Skin epidermis (tissue), 12 donors: ENCODE data around the gene ACAD11.
A peak's percentile ranks its signal among the peaks of the same experiment; 100 is the strongest.
"Not testable (repeated sequence)": the region's sequence is repeated elsewhere in the genome, so short reads cannot be mapped to it uniquely, and the experiment has no call there.

ENCODE experiments used
- H3K27ac ChIP-seq, 21 experiments: fragments of 200-600 bp; sonication (generic) in 11 of 21; one replicate each; pipeline ENCODE4 v1.5.0; 2020; ENCODE audit warnings: mild to moderate bottlenecking in 3 of 21, inconsistent platforms in 2 of 21, moderate library complexity in 2 of 21
- H3K4me3 ChIP-seq, 7 experiments: fragments of 200-600 bp; sonication (generic) in 2 of 7; one replicate each; pipeline ENCODE4 v1.5.0; 2020; ENCODE audit warnings: inconsistent platforms in 2 of 7, mild to moderate bottlenecking in 2 of 7, moderate library complexity in 1 of 7

ACAD11 gene

DNA sequence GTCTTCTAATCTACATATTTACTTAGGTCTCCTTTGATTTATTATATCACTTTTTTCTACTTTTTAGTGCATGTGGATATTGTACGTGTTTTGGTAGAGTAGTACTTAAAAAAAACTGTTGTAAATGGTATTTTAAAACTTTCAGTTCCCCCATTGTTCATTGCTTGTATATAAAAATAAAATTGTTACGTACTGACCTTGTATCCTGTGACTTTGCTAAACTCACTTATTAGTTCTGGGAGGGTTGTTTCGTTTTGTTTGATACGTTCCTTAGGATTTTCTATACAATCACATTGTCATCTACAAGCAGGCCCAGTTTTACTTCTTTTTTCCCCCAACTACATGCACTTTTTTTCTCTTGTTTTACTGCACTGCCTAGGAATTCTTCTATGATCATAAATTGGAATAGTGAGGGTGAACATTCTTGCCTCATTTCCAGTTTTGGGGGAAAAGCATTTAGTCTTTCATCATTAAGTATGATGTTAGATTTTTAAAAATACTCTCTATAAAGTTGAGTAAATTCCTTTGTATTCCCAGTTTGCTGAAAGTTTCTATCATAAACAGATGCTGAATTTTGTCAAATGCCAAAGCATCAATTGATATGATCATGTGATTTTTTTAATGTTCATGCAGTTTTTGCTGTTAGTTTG lies 96.1 kb downstream of the ACAD11 start:
- Histone ChIP-seq H3K4me3 (no peak overlapping the region), H3K27ac (peak overlapping the region in 3 of 21 experiments; percentile 7 to 57 (median 48))

DNA sequence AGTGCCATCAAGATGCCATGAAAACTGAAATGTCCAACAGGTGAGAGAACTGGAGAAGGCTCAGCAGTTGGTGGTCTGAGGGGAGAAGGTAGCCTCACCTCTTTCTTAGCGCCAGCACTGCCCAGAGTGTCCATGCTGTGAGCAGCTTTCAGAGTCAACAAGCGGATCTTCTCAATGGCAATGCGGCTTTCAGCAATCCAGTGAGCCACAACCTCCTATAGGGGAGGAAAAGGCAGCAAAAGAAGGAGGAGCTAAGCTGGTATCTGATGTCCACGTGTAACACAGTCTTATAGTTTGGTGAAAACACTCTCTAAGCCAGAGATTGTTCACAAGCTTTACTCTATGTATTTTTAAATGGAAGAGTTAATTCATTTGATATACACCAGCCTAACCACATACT lies 98.6 kb downstream of the ACAD11 start:
- no peak overlapping the region for H3K4me3 ChIP-seq
- H3K27ac ChIP-seq = no peak overlapping the region

DNA sequence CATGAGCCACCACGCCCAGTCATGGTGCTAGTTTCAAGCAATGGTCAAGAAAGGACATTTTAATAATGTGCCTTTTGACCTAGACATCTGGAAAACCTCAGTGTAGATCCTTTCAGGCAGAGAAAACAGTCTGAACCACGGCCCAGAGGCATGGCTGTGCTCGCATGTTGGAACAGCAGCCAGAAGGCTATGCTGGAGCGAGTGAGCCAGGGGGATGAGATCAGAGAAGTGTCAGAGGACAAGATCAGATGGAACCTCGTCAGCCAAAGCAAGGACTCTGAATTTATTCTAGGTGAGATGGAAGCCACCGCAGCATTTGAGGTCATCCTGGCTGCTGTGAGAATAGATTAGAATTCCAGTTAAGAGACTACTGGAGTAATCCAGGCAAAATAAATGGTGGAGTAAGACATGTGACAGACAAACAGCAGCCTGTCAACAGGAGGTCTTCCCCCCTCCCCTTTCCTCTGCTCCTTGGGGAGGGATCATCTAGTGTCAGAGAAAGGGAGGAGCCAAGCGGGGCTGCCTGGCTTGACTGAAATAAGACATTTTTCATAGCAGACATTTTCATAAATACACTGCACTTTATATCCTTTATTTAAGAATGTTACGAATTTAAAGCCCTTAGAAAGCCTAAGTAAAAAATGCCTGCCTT lies 103.0 kb downstream of the ACAD11 start:
- Histone ChIP-seq H3K27ac (peak overlapping the region in 6 of 21 experiments; percentile 17 to 55 (median 31)), H3K4me3 (no peak overlapping the region)

GRCh38 chr3:132556036-132556386 lies 103.6 kb downstream of the ACAD11 start:
- not testable (repeated sequence) for H3K4me3 ChIP-seq
- H3K27ac ChIP-seq = peak overlapping the region in 5 of 21 experiments; percentile 2 to 55 (median 26)

- Histone ChIP-seq H3K4me3 (no peak overlapping the region), H3K27ac (peak overlapping the region in 4 of 21 experiments; percentile 2 to 55 (median 26))
Measured at GRCh38 chr3:132555306-132556035, 104.1 kb downstream of the ACAD11 start.

- no peak overlapping the region for H3K4me3 ChIP-seq
- H3K27ac ChIP-seq = no peak overlapping the region
Measured at GRCh38 chr3:132554437-132554836, 105.2 kb downstream of the ACAD11 start.

- Histone ChIP-seq H3K4me3 (no peak overlapping the region), H3K27ac (no peak overlapping the region)
Measured at GRCh38 chr3:132553826-132554225, 105.8 kb downstream of the ACAD11 start.

DNA sequence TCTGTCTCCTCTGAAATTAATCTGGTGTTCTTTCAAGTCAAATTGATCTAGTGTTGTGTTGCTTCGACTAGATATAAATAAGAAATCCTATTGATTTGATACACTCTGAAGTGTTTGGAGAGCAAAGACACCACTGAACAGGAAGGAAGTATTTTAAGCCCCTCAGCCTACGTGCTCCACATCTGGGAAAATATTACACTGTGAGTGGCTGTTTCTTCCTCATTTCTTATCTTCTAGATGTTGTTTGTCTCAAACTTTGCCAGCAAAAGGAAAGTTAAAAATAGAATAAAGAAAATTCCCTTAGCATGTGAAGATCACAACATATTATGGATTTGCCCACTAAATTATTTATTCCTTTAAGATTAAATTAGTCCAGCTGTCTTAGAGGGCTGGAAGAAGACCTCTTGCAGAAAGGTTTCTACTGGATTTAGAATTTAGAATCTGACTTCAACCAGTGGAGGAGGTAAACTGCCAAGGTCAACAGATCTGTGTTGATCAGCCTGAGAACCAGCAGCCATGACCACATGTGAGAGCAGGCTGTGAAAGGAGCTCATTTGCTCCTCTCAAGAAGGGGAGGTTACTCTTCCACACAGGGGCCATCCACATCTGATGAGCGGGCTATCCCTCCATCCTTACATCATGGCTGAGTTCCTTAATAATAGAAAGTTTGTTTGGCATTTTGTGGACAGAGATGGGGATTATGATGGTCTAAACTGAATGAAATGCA lies 108.9 kb downstream of the ACAD11 start:
- peak overlapping the region in 7 of 21 experiments; percentile 30 to 66 (median 52) for H3K27ac ChIP-seq

GRCh38 chr3:132549890-132550578 lies 109.6 kb downstream of the ACAD11 start:
- Histone ChIP-seq H3K4me3 (no peak overlapping the region), H3K27ac (peak overlapping the region in 7 of 21 experiments; percentile 30 to 66 (median 52))

More for the DNA sequence above, 108.9 kb downstream of the ACAD11 start:
- no peak overlapping the region for H3K4me3 ChIP-seq

- H3K27ac ChIP-seq = peak overlapping the region in 3 of 21 experiments; percentile 51 to 66 (median 62)
- no peak overlapping the region for H3K4me3 ChIP-seq
Measured at GRCh38 chr3:132549169-132549568, 110.4 kb downstream of the ACAD11 start.

DNA sequence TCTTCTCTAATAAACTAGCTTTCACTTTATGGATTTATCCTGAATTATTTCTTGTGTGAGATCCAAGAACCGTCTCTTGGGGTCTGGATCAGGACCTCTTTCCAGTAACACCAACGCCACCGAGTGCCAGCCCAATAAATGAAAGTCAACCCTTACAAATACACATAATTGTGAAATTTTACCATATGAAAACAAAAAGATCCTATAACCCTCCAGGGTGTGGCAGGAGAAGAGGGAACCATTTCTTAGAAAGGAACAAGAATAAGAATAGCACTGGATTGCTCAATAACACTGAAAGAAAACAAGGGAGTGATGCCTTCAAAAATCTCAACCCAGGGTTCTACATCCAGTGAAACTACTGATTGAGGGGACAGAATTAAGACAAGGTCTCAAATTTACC lies 114.1 kb downstream of the ACAD11 start:
- Histone ChIP-seq H3K4me3 (no peak overlapping the region), H3K27ac (peak overlapping the region in 1 of 21 experiments; percentile 20)

GRCh38 chr3:132544130-132544529 lies 115.5 kb downstream of the ACAD11 start:
- Histone ChIP-seq H3K4me3 (no peak overlapping the region), H3K27ac (peak overlapping the region in 3 of 21 experiments; percentile 57 to 79 (median 73))

- Histone ChIP-seq H3K27ac (peak overlapping the region in 13 of 21 experiments; percentile 6 to 79 (median 57)), H3K4me3 (no peak overlapping the region)
Measured at GRCh38 chr3:132543011-132543739, 116.4 kb downstream of the ACAD11 start.

- no peak overlapping the region for H3K4me3 ChIP-seq
- peak overlapping the region in 10 of 21 experiments; percentile 12 to 78 (median 18) for H3K27ac ChIP-seq
Measured at GRCh38 chr3:132542577-132542976, 117.0 kb downstream of the ACAD11 start.

DNA sequence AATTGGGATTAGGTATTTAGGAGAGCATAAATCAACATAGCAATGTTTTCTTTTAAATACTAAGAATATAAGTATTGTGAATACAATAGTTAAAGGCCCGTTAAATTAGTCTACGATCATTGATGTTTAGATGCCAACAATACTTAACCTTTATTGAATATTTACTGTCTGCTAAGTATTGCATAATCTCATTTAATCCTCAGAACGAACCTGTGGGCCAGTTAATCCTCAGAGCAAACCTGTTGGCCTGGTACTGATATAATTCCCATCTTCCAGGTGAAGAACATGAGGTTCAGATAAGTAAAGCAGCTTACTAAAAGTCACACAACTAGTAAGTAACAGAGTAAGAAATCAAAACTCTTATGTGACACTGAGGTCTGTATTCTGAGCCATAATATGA lies 119.9 kb downstream of the ACAD11 start:
- H3K27ac ChIP-seq = peak overlapping the region in 1 of 21 experiments; percentile 78

GRCh38 chr3:132538072-132538471 lies 121.5 kb downstream of the ACAD11 start:
- H3K27ac ChIP-seq = no peak overlapping the region

More for the DNA sequence above, 119.9 kb downstream of the ACAD11 start:
- H3K4me3 ChIP-seq = no peak overlapping the region

DNA sequence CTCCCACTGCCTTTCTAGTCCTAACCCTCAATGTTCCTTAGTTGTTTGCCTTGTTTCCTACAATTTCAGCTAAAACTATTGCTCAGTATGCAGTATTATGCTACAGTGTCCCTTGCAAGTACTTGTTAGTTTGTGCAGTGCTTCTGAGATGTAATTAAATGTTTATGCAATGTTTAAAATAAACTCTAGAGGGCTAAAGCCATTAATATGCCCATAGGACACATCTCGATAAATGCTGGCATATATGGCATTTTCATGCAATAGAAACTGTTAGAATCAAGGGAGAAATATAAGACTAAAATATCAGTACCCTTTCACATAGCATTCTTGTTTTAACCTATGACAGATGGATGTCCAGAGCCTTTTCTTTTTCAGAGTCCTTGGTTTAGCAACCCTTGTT lies 122.3 kb downstream of the ACAD11 start:
- Histone ChIP-seq H3K27ac (peak overlapping the region in 1 of 21 experiments; percentile 24), H3K4me3 (no peak overlapping the region)

More at GRCh38 chr3:132538072-132538471, 121.5 kb downstream of the ACAD11 start:
- no peak overlapping the region for H3K4me3 ChIP-seq

DNA sequence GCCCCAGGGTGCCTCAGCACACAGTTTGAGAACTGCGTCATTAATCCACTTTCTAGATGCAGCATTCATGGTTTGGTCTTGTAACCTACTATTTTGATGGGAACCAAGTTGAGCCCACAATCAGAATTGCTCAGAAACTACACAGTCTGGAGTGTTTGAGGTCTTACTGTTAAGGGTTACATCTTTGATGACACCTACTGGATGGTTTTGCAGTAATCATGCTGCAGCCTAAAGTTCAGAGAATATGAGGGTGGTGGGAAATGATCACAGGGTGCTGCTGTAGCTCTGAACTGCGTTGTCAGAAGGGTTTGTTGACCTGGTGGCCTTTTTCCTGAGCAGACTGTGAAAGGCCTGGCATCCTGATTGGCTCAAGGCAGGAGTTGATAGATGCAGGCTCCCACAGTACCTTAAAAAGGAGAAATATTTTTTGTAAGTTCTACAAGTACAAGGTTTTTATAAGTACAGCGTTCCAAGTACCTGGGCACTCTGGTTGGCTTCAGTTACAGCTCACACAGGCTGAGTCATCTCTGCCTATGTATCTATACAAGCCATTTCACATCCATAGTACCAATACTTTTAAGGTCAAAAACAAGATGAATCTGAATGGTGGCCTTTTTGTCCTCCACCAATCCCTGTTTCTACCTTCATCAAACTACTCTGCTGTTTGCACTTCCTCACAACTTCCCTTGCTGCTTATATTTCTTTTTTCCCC lies 123.0 kb downstream of the ACAD11 start:
- Histone ChIP-seq H3K27ac (peak overlapping the region in 7 of 21 experiments; percentile 21 to 58 (median 51)), H3K4me3 (no peak overlapping the region)
